ENCODE data around the gene HSPB6.
A peak's percentile ranks its signal among the peaks of the same experiment; 100 is the strongest.
"Not testable (repeated sequence)": the region's sequence is repeated elsewhere in the genome, so short reads cannot be mapped to it uniquely, and the experiment has no call there.

HSPB6 gene, protein sequence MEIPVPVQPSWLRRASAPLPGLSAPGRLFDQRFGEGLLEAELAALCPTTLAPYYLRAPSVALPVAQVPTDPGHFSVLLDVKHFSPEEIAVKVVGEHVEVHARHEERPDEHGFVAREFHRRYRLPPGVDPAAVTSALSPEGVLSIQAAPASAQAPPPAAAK

DNA sequence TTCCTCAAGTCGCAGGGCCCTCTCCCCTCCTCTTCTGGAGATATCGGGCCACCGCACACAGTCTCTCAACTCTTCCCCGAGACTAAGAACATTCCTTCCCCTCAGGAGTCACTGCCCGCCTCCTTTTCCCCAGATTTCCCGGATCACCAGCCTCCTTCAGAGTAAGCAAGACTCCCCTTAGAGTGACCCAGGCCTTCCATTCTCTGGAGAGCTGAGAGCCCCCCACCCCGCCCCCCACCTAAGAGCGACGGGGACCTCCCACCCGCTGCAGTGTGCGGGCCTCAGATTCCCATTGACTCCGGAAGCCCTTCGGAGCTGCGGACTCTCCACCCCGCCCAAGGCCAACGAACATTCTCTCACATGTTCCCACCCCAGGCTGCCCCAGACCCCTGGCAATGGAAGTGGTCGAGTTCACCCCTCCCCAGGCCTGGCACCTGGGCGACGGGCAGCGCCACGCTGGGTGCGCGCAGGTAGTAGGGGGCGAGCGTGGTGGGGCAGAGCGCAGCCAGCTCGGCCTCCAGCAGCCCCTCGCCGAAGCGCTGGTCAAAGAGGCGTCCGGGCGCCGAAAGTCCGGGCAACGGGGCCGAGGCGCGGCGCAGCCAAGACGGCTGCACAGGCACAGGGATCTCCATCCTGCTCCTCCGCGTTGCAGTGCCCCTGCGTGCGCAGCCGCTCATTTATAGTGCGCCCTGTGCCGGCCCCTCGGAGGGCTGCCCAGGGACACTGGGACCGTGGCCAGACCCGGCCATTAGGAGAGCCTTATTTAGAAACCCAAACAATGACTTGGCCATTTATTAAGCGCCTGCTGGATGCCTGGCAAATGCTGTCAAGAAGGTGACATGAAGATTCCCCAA, at the start of gene HSPB6:
Gene HSPB6, minus strand, starts transcription at position 653 of the 854 bp plus-strand sequence. Its CDS starts 21 bp downstream, at position 632.
- no peak for DNase-seq (ENCODE audit: low read depth)

DNA sequence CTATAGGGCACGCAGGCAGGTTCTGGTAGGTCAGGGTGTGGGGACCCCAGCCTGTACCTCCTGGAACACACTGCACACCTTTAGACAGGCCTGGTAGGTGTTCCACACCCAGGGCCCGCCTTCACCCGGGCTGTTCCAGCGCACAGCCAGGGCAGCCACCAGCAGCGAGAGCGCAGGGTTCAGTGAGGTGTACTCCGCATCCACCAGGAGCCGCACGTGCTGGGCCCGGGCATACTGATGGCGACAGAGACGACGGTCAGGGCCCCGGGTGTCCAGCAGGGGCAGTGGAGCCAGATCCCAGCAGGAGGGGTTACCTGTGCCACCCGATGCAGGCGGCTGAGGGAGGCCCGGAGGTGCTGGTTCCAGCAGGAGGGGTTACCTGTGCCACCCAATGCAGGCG, 49.8 kb upstream of the HSPB6 start:
- no peak for DNase-seq (ENCODE audit: low read depth)

DNA sequence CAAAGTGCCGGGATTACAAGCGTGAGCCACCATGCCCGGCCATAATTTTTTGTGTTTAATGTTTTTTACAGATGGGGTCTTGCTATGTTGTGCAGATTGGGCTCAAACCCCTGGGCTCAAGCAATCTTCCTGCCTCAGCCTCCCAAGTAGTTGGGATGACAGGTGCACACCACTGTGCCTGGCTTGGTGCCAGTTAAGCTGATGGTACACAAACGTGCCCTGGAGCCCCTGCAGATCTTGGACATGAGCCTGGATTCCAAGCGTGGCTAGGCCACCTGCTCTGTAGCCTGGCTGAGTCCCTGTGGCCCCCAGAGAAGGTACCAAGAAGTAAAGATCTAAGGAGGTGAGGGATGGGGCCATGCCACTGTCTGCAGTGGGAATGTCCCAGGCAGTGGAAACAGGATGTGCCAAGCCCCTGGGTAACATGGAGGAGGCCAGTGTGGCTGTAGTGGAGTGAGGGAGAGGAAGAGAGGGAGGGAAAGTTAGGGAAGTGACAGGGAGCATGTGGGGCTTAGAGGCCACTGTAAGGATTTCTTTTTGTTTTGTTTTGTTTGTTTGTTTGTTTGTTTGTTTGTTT, 48.8 kb upstream of the HSPB6 start:
- DNase-seq (ENCODE audit: low read depth), result no peak

DNA sequence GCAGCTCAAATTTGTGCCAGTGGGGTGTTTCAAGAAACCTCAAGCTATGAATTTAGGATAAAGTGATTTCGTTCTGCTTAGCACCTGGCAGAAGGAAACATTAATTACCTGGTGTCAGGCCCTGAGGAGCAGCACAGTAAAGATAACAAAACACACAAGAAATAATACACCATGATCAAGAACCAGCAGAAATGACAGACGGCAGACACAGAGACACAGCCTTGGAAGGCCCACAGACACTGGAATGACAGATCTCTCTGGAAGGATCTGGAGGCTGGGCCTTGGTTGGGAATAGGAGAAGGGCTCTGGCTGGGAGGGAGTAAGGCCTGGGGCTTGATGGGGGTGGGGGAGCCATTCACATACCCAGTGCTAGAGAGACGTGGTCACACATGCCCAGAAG, 45.0 kb upstream of the HSPB6 start:
- DNase-seq (ENCODE audit: low read depth), result no peak

DNA sequence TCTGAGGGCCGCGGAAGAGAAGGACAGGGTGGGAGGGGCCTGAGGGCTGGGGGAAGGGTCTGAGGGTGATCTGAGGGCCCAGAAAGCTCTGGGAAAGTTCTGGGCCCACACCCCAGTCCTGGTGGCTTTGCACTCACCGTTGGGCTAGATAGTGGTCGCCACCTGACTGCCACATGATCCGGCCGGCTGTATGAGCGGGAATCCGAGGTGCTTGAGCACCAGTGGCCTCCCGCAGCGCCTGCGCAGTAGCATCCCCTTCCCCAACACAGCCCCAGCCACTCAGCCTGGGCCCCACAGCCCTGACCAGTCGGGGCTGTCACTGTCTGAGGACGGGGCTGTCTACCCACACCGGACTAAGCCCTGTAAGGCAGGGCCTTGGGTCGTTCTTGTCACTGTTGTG, 40.8 kb upstream of the HSPB6 start:
- no peak for DNase-seq (ENCODE audit: low read depth)

DNA sequence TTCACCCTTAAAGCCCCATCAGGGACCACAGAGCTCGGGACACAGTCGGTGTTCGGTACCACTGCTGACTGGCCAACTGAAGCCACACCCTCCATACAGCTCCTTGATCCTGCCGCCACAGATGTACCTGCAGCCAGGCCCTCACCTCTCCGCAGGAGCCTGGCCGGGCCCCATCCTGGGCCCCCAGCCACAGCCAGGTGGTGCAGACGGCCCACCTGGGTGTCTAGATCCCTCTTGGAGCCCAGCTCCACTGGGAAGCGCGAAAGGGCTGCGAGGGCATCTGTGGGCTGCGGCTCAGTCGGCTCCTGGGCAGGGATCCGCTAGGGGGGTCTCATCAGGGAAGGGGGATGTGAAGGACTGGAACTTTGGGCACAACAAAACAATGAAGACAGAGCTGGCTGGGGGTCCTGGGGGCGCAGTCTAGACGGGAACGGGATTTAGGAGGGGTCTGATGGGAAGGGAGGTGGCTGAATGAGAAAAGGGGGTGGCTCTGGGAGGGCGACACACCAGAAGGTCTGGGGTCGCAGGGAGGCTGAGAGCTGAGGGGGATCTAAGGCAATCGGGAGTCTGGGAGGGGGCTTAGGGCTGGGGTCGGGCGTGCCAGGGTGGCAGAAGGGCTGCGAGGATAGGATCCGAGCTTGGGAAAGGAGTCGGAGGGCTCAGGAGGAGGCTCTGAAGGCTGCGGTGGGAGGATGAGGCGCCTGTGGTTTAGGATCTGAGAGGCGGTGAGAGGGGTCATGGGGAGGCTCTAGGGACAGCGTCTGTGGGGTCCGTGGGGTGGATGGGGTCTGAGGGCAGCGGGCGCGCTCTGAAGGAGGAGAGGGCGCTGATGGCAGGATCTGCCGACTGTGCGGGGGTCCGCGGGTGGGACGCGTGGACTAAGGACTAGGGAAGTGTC, 40.1 kb upstream of the HSPB6 start:
- DNase-seq (ENCODE audit: low read depth), result no peak

DNA sequence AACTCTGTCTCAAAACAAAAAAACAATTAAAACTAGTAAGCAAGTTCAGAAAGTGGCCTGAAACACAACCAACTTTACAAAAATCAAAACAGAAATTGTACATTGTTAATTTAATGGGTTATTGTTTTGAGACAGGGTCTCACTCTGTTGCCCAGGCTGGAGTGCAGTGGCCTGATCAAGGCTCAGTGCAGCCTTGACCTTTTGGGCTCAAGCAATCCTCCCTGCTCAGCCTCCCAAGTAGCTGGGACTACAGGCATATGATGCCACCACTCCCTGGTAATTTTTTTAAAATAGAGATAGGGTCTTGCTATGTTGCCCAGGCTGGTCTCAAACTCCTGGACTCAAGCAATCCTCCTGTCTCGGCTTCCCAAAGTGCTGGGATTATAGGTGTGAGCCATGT, 38.7 kb upstream of the HSPB6 start:
- not testable (repeated sequence) for DNase-seq (ENCODE audit: low read depth)

DNA sequence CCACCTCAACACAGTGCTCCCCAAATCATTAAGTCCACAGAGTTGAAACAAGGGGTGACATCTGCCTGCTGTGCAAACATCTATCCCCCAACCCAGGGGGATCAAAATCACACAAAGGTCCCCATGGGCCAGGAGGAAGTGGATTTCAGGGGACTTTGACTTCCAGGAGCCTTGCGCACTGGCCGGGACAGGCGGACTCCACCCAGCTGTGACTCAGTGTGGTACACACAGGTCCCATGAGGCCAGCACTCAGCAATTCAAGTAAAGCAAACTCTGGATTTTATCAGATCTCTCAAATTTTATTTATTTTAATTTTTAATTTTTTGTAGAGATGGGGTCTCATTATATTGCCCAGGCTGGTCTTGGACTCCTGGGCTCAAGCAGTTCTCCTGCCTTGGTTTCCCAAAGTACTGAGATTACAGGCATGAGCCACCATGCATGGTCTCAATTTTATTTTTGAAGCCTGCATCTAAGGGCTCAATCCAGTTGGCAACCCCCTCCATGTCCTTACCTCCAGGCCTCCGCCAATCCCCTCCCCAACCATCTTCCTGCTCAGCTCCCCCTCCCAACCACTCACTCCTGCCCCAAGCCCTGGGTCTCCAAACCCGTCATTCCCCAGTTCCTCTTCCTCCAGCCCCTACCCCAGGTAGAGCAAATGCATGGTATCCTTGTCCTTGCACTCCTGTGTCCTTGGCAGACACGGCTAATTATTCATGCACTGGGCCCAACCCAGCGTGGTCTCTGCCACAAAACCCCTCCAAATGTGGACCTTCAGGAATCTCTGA, 36.7 kb upstream of the HSPB6 start:
- peak; percentile 46 for DNase-seq (ENCODE audit: low read depth)

DNA sequence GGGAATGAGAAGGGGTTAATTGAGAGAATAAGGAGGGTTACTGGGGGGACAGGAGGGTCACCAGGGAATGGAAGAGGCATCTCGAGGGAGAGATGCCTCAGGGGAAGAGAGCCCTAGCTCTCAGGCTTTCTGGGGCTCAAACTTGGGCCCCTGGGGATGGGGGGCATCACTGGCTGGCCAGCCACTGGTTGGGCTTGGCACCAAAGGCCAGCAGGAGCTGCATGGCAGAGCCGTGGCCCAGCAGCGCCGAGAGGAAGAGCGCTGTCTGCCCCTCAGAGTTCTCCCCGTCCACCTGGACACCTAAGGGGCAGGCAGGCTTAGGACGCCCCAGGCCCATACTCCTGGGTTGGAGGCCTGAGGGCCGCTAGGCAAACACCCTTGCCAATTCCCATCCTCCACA, 36.1 kb upstream of the HSPB6 start:
- no peak for DNase-seq (ENCODE audit: low read depth)

DNA sequence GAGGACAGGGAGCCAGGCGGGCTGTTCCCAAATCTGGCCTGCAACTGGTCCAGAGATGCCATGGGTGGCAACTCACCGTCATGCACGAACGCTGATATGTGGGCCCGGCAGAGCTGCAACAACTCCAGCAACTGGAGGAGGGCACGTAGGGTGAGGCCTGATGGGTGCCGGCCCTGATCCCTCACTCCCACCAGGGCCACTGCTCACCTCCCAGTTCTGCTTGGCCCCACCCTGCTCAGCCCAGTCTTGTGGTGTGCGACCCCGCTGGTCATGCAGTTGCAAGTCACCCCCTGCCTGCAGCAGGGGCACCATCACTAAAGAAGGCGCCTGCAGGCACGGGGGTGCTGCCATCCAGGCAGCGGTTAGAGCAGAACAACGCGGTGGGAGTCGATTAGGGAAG, 35.5 kb upstream of the HSPB6 start:
- DNase-seq (ENCODE audit: low read depth), result no peak

DNA sequence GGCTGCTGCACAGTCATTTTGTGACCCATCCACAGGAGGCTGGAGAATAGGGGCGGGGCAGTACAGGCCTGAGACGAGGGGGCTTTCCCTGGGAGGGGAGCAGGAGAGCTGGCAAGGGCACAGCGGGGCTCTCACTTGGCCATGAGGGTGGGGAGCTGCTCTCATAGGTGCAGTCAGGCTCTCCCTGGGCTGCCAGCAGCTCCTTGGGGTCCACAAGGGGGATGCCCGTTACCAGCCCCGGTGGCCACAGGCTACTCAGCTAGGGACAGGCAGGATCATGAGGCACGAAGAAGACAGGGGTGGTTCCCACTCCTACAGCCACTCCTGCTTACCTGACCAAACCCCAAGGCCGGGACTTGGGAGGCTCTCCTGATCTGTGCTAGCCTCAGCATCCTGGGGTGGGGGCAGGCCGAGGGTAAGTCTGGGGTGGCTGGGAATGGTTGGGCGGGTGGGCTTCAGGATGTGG, 35.0 kb upstream of the HSPB6 start:
- no peak for DNase-seq (ENCODE audit: low read depth)

DNA sequence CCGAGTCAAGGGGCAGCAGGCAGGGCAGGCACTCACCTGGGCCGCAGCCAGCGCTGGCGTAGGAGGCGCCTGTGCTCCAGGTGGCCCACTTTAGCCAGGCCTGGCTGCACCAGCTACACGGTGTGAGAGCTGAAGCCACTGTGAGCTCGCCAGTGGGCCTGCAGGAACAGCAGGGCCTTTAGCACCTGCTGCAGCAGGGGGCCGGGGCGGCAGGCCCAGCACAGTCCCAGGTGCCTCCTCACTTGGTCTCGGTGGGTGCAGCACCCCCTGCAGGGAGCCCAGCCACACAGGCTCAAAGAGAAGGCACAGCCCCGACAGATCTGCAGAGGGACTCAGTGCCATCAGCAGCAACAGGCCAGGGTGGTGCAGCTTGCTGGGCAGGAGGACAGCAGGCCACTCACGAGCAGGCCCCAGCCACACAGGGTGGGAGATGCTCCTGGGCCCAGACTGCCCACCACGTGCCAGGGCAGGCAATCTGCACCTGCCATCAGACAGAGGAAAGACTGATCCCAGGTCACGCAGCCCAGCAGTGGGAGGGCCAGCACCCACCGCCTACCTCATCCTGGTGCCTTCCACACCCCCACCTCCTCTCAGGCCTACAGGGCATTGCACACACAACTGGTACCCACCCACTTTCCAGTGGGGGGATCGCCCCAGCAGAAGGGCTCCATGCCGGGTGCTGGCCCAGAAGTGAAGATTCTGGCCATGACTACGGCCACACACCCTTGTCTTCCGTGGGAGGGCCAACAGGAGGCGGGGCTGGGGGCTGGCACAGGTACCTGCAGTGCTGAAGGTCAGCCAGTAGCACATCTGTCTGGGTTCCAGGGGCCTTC, 34.4 kb upstream of the HSPB6 start:
- DNase-seq (ENCODE audit: low read depth), result no peak

DNA sequence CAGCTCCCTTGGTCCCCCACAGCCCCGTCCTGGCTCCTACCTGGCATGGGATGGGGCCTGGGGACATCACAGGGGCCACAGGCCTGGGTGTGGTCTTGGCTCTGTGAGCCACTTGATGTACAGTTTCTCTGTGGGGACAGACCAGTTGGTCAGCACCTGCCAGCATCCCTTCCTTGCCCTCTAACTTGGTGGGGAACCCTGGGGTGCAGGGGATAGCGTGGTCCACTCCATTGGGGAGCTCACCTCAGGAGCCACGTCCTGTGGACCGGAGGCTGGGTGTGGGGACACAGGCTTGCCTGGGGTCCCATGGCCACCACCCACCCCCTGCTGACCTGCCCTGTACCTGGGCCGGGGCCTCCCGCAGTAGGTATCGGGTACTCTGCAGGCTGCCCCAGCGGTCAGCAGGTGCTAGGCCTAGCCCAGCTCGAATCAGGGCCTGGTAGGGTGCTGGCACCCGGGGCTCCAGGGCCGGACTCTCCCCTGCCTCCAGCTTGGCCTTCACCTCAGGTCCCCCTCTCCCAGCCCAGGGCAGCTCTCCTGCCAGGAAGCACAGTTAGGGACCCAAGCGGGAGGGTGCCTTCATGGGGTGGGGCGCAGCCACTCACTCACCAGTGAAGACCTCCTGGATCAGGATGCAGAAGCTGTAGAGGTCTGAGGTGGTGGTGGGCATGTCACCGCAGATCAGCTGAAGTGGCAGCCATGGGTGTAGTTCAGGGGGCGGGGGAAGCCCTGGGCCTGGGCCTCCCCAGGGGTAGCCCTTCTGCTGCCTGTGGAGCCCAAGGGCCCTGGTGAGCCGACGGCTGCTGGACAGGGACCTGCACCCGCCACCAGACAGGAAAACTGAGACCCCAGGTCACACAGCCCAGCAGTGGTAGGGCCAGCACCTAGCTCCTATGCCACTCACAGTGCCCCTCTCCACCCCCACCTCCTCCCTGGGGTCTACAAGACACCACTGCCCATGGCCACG, 33.4 kb upstream of the HSPB6 start:
- DNase-seq (ENCODE audit: low read depth), result no peak

DNA sequence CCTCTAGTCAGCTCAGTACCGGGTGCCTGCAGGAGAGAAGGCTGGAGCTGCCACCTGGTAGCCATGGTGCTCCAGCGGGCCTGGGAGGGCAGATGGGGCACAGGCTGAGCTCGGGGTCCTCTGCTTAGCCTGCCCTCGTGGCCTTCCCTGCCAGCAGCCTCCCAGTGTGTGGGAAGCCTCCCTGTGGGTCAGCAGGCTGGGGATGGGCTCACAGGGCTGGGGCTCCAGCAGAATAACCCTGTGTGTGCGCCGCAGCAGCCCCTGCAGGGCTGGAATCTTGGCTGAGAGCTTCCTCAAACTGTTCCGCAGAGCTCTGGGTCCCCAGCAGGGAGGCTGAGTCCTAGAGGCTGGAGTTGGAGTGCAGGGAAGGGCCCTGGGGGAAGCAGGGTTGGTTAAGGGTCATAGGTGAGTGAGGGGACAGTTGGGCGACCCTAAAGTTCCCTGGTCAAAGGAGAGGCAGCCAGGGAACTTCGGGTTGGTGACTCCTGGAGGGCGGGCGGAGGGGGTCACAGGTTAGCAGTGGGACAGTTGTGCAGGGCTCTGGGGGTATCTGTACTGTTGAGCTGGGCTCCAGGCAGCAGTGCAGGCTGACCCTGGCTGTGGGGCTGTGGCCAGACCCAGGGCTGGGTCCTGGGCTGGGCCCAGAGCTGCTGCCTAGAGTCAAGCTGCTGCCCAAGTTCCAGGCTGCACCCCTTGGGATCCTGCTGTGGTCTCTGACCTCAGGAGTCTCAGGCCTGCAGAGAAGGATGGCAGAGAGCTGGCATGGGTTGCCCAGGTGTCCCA, 32.6 kb upstream of the HSPB6 start:
- no peak for DNase-seq (ENCODE audit: low read depth)

DNA sequence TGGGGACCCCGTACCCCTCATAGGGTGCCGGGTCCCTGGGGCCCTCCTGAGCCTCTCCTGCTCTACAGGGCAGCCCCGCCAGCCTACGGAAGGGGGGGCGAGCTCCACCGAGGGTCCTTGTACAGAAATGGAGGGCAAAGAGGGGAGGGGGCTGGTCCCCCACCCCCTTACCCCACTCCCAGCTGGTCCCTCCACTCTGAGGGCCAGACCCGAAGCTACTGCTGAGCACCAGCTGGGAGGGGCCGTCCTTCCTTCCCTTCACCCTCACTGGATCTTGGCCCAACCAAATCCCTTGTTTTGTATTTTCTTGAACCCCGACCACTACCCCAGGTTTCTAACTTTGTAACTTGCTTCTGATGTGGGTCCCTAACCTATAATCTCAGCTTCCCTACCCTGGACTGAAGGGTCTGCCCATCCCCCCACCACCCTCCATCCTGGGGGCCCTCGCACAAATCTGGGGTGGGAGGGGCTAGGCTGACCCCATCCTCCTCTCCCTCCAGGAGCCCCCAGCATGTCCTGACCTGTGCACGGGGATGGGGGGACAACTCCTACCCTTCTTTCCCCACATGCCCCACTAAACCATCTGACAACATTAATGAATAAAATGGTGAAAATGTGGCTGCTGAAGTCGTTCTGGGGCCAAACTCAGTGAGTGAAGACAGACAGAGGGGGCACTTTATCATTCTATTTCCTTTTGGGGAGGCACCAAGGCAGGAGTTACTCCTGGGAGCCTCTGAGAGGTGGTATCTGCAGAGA, 31.6 kb upstream of the HSPB6 start:
- no peak for DNase-seq (ENCODE audit: low read depth)

DNA sequence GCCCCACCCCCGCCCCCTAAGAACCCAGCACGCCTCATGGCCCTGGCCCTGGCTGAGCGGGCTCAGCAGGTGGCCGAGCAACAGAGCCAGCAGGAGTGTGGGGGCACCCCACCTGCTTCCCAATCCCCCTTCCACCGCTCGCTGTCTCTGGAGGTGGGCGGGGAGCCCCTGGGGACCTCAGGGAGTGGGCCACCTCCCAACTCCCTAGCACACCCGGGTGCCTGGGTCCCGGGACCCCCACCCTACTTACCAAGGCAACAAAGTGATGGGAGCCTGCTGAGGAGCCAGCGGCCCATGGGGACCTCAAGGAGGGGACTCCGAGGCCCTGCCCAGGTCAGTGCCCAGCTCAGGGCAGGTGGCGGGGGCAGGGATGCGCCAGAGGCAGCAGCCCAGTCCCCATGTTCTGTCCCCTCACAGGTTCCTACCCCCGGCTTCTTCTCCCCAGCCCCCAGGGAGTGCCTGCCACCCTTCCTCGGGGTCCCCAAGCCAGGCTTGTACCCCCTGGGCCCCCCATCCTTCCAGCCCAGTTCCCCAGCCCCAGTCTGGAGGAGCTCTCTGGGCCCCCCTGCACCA, 30.5 kb upstream of the HSPB6 start:
- no peak for DNase-seq (ENCODE audit: low read depth)
